ENCODE measurements around the gene DLG5.

DLG5 gene

DNA sequence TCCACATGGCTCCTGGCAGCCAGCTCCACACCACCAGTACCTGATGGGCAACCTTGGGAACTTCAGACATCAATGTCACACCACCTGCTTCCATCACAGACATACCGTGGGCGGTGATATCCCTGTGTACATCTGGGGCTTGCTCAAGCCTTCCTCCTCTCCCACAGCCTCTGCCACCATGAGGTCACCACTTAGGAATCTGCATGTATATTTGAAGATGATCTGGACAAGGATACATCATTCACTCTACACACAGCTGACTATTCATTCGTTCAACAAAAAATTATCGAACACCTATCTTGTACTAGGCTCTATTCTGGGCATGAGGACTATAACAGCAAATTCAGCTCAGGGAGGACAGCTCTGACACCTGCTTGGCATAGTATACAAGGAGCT, 6.8 kb downstream of the DLG5 start:
- TF ChIP-seq, protein P1, sequence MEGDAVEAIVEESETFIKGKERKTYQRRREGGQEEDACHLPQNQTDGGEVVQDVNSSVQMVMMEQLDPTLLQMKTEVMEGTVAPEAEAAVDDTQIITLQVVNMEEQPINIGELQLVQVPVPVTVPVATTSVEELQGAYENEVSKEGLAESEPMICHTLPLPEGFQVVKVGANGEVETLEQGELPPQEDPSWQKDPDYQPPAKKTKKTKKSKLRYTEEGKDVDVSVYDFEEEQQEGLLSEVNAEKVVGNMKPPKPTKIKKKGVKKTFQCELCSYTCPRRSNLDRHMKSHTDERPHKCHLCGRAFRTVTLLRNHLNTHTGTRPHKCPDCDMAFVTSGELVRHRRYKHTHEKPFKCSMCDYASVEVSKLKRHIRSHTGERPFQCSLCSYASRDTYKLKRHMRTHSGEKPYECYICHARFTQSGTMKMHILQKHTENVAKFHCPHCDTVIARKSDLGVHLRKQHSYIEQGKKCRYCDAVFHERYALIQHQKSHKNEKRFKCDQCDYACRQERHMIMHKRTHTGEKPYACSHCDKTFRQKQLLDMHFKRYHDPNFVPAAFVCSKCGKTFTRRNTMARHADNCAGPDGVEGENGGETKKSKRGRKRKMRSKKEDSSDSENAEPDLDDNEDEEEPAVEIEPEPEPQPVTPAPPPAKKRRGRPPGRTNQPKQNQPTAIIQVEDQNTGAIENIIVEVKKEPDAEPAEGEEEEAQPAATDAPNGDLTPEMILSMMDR (IDR thresholded peaks at IDR 0.05) = no peak

DNA sequence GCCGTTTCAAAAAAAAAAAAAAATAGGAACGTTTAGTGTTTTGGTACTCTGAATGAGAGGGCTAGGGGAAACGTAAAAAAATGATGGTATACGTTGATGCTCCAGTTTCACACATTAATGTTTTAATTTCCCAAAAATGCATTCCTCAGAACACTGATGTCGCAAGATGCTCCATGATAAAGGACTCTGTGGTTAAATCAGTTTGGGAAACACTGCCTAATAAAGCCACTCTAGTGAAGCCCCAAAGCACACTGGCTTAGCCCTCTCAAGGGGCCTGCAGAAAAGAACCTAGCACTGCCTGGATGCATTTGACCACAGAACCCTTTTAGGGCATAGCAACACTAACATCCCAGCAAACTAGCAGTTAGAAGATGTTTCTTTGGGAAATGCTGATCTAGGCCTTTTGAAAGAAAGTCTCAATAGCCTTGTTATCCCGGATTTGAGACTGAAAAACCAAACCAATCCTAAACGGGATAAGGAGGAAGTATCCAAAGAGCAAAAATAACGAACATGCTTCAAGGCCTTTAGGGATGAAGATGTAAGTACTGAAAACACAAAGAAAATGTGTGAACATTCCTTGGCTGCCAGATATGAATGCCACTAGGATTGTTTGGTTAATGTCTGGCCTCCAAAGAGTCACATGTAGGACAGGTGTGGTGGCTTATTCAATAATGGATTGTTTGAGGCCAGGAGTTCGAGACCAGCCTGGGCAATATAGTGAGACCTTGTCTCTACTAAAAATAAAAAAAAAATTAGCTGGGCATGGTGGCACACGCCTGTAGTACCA, 11.0 kb downstream of the DLG5 start:
- TF ChIP-seq, protein P1 (IDR thresholded peaks at IDR 0.05) = no peak

DNA sequence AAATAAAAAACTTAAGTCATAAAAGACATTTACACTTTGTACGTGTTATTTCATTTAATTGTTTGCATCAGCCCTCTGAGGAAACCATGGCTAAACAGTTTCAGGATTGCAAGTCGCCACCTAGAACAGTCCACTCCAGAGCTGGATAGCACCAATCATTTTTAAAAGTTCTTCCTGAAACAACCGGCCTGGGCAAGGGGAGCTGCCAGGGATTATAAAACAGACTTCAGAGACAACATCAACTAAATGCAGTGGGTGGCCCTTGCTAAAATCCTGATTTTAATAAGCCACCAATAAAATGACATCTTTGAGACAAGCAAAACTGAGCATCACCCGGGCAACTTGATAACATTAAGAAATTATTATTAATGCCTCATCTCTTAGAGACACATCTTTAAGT, 13.5 kb downstream of the DLG5 start:
- TF ChIP-seq, protein P1 (IDR thresholded peaks at IDR 0.05) = no peak

DNA sequence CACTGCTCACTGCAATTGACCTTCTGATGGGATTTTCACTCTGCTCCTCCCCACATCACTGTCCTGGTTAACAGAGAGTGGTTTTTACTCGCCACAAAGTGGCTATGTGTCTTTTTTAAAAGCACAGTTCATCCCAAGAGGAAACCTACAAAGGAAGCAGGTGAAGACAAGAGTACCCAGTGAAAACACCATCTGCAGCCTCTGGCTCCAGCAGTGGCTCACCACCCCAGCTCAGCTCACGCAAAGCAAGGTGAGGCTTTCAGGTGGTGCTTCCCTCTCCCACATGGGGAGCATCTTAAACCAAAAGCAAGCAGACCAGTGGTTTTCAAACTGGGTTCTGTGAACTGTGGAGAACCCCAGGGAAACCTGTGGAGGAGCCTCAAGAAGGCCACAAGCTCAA, 14.0 kb downstream of the DLG5 start:
- TF ChIP-seq, protein P1 (IDR thresholded peaks at IDR 0.05) = no peak

DNA sequence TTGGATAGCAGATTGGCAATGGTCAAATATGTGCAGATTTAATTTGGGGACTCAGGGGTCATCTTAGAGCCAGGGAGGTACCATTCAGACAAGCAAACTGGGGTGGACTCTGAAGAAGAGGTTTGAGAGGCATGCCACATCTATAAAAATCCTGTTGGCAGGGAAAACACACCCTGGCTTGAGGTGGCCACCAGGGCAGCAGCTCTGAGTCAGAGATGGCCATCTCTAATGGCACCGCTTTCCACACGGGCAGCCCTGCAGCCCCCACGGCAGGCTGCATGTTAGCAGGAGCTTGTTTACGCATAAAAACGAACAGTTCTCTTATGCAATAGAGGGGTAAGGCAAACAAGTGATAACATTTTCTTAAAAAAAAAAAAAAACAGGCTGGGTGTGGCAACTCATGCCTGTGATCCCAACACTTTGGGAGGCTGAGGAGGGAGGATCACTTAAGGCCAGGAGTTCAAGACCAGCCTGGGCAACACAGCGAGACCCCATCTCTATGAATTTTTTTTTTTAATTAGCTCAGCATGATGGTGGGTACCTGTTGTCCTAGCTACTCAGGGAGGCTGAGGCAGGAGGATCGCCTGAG, 14.9 kb downstream of the DLG5 start:
- TF ChIP-seq, protein P1 (IDR thresholded peaks at IDR 0.05) = no peak

DNA sequence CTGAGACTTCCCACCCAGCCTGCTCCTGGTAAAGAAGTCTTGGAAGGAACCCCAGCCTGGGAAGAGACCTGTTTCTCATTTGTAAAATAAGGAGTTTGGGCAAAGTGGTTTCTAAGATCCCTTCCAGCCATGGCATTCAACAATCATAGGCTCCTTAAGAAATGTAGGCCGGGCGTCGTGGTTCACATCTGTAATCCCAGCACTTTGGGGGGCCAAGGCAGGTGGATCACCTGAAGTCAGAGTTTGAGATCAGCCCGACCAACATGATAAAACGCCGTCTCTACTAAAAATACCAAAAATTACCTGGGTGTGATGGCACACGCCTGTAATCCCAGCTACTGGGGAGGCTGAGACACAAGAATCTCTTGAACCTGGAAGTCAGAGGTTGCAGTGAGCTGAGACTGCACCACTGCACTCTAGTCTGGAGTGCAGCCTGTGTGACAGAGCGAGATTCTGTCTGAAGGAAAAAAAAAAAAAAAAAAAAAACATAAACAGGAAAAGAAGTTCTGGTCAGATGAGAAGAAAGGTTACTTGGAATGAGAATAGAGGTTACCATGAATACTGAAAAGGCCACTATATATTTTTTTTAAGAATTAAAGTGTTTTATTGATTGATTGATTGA, 15.9 kb downstream of the DLG5 start:
- TF ChIP-seq, protein P1 (IDR thresholded peaks at IDR 0.05) = no peak

DNA sequence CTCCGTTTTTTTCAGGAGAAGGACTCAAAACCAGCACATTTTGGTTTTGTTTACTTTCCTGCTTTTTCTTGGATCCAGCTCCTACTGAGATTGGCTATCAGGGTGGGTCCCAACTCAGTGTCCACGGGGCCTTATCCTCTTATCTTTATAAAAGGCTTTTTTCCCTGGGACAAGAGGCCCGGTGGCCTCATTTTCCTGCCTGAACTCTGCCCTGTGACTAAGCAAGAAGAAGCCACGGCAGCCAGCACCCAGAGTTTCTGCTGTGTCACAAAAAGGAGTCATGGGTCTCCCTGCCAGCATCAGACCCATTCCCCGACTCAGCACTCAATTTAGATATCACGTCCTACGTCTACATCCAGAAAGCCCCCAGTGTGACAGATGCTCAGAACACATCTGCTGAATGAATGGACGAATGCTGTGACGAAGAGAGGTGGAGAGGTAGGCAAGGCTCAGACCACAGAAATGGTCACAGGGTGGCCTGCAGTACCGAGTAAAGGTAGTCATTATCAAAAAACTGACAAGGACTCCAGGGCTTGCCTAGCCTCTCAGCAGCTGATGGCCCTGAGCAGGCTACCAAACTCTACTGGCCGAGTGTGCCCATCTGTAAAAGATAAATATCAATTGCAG, 16.7 kb downstream of the DLG5 start:
- TF ChIP-seq, protein P1 (IDR thresholded peaks at IDR 0.05) = no peak
